Cardiac fibroblast (primary cell): Measurements from ENCODE around the gene C2CD2.

Experiments used
- DNase-seq, 2 donors: peaks; one replicate each; pipeline versions ENCODE4 v3.0.0 to v3.0.0-alpha.2; 2010; ENCODE audit warnings: low read depth in 2 of 2
- H3K4me3 ChIP-seq, 2 donors: replicated peaks in 1 of 2; 1 replicate in 1 of 2; 2 replicates in 1 of 2; pipeline ENCODE4 v1.5.1; 2011; ENCODE audit warnings: low read depth in 2 of 2, low read length in 2 of 2, mild to moderate bottlenecking in 2 of 2, moderate library complexity in 1 of 2
- TF ChIP-seq, protein P1 (sequence below): IDR thresholded peaks from one replicate; pipeline ENCODE4 v1.5.1; 2011; ENCODE audit warnings: low read depth, mild to moderate bottlenecking, low read length, inconsistent platforms

The C2CD2 gene

DNA sequence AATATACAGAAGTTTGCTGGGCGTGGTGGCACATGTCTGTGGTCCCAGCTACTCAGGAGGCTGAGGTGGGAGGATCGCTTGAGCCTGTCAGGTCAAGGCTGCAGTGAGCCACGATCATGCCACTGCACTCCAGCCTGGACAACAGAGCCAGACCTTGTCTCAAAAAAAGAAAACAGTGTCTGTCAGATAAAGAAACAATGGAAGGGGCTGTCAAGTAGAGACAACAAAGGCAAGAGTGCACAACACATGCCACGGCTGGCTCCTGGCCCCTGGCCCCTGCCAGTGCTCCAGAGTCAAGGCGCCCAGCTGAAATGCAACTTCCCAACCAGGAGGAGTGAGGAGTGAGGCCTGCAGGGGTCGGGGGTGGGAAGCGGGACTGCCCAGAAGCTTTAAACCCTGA is 107.3 kb downstream of the C2CD2 start:
- TF ChIP-seq, protein P1, sequence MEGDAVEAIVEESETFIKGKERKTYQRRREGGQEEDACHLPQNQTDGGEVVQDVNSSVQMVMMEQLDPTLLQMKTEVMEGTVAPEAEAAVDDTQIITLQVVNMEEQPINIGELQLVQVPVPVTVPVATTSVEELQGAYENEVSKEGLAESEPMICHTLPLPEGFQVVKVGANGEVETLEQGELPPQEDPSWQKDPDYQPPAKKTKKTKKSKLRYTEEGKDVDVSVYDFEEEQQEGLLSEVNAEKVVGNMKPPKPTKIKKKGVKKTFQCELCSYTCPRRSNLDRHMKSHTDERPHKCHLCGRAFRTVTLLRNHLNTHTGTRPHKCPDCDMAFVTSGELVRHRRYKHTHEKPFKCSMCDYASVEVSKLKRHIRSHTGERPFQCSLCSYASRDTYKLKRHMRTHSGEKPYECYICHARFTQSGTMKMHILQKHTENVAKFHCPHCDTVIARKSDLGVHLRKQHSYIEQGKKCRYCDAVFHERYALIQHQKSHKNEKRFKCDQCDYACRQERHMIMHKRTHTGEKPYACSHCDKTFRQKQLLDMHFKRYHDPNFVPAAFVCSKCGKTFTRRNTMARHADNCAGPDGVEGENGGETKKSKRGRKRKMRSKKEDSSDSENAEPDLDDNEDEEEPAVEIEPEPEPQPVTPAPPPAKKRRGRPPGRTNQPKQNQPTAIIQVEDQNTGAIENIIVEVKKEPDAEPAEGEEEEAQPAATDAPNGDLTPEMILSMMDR, result no peak
- H3K4me3 ChIP-seq, result no peak overlapping the region
- DNase-seq, result no peak

DNA sequence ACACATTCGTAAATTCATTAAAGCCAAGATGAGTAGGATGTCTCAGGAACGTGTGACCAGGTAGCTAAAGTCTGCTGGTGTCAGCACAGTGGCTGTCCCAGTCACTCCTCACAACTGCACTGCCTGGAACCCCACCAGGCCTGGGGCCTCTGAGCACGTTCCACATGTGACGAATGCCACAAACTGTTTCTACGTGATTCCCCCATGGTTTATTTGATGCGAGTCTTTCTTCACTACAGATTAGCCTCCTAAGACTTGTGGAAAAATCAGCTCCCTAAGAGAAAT is 107.8 kb downstream of the C2CD2 start:
- no peak overlapping the region for H3K4me3 ChIP-seq
- TF ChIP-seq, protein P1, result no peak
- no peak for DNase-seq

DNA sequence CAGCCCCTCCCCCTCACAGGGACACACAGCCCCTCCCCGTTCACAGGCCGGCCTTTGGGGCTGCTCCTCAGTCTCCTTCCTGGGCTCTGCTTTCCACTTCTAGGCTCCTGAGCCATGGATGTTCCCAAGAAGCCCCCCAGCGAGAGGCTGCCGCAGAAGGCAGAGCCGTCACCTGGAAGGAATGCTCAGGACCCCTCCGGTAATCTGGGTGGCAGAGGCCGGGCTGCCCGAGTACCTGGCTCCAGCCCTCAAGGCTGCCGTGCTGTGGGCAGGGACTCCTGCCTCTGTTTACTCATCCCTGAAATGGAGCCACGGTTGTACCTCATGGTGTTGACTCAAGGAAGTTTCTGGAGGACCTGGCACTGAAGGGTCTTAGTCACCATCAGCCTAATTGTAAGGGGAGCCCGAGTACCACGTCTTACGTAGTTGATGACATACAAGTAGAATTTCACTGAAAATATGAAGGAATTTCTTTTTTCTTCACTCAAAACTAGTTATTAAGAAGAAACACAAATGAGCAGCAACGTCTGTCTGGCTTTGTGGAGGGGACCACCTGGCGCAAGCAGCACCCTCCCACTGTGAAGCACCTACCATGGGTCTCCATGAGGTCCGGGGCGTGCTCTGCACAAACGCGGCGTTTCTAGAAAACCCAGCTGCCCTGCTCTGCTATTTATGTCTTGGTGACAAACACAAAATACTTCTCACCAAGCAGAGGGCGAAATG is 108.3 kb downstream of the C2CD2 start:
- DNase-seq, result peak in 1 of 2 donors; percentile 47
- no peak overlapping the region for H3K4me3 ChIP-seq
- TF ChIP-seq, protein P1, result no peak

DNA sequence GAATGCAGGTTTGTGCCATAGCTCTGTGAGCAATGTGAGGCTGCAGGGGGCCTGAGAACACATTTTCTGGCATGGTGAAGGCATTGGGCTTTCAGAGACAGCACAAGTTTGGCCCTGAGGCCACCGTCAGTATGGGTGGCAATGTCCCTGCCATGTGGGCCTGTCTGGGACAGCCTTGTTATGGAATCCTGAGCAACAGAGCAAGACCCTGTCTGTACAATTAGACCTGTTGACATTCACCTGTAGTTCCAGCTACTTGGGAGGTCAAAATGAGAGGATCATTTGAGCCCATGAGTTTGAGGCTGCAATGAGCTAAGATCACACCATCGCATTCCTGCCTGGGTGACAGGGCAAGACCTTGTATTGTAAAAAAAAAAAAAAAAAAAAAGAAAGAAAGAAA is 110.2 kb downstream of the C2CD2 start:
- H3K4me3 ChIP-seq, result no peak overlapping the region
- TF ChIP-seq, protein P1, result no peak
- no peak for DNase-seq

DNA sequence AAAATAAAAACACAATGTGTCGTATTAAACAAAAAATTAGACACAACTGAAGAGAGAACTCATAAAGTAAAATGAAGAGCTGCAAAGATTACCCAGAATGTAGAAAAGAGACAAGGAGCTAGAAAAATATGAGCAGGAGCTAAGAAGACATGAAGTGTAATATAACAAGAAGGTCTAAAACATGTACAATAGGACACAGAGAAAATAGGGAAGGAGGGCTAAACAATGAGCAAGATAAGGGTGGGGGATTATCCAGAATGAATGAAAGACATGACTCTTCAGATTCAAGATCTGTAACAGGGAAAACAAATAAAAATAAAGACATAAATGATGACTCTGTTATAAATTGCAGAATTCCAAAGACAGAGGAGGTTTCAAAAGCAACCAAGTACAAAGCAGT is 112.9 kb downstream of the C2CD2 start:
- no peak overlapping the region for H3K4me3 ChIP-seq
- TF ChIP-seq, protein P1, result no peak
- DNase-seq, result no peak

DNA sequence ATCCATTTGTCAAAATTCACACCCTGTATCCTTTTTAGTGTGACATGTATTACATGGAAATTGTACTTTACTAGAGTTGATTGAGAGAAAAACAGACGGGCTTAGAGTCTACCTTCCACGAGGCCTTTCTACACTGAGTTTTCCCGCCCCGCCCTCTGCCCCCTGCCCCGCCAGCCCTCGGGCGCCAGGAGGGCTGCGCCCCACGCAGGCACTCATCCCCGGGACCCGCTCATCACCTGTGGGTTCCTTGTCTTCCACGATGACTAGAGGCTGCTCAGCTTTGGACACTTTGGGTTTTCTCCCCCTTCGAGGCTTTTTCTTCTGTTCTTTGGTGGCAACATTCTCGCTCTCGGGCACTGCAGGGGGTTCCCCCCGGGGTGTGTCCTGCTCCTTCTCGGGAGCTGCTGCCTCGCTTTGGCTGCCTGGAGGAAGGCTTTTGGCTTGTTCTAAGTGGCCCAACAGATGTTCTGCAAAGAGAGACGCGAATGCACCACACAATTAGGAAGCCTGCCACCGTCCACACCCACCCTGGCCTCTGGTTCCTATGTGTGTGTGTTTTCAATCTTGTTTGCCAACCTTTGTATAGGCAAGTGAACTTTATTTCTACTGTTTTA is 114.3 kb downstream of the C2CD2 start:
- no peak overlapping the region for H3K4me3 ChIP-seq
- DNase-seq, result no peak
- TF ChIP-seq, protein P1, result no peak
